Measurements from ENCODE around the gene BPIFA2.
"Not testable (repeated sequence)": the region's sequence is repeated elsewhere in the genome, so short reads cannot be mapped to it uniquely, and the experiment has no call there.

The BPIFA2 gene

GRCh38 chr20:33185031-33185590 is 17.2 kb downstream of the BPIFA2 start:
- WGBS = 100% methylated on average over 3 of the region's 40 CpGs
- not testable (repeated sequence) for H3K4me2 ChIP-seq (ENCODE audit: low read length, poor library complexity, severe bottlenecking); H3K4me1 ChIP-seq (ENCODE audit: control insufficient read depth, insufficient read depth, low read depth, low read length); H3K18ac ChIP-seq (ENCODE audit: low read depth in 1 of 2, low read length in 2 of 2); H2BK5ac ChIP-seq (ENCODE audit: low read depth, low read length, poor library complexity, severe bottlenecking); H2BK15ac ChIP-seq (ENCODE audit: low read depth, poor library complexity, severe bottlenecking); H2BK120ac ChIP-seq (ENCODE audit: low read depth, low read length); H2AFZ ChIP-seq (ENCODE audit: low read depth, low read length); H3K79me1 ChIP-seq (replicated peaks; ENCODE audit: low read length, poor library complexity, severe bottlenecking); H3K27ac ChIP-seq (ENCODE audit: low read length, poor library complexity, severe bottlenecking); H3K9me3 ChIP-seq (ENCODE audit: control insufficient read depth, low read length); H3K14ac ChIP-seq (ENCODE audit: low read length in 2 of 2); H3K23ac ChIP-seq (ENCODE audit: low read length in 2 of 2); H3K36me3 ChIP-seq (ENCODE audit: control insufficient read depth in 1 of 2, insufficient read depth in 2 of 2, low read depth in 1 of 2, low read length in 2 of 2); H3K4ac ChIP-seq (ENCODE audit: low read depth in 1 of 2, low read length in 2 of 2); H2AK5ac ChIP-seq (ENCODE audit: low read length, severe bottlenecking); H4K8ac ChIP-seq (ENCODE audit: low read length); H3K9ac ChIP-seq (ENCODE audit: low read length); DNase-seq; H4K91ac ChIP-seq (ENCODE audit: low read length); H3K4me3 ChIP-seq (ENCODE audit: insufficient read depth in 1 of 2, low read depth in 1 of 2, low read length in 2 of 2); H2BK12ac ChIP-seq (ENCODE audit: low read length in 2 of 2)
- peaks cover 0 to 22% of the 10 kb centered on the region in 2 experiments for H3K27me3 ChIP-seq (ENCODE audit: control insufficient read depth in 1 of 2, insufficient read depth in 1 of 2, low read length in 2 of 2)

GRCh38 chr20:33187491-33187890 is 19.5 kb downstream of the BPIFA2 start:
- Histone ChIP-seq H2BK5ac (ENCODE audit: low read depth, low read length, poor library complexity, severe bottlenecking) (no peak overlapping the region), H3K27ac (ENCODE audit: low read length, poor library complexity, severe bottlenecking) (no peak overlapping the region), H3K14ac (ENCODE audit: low read length in 2 of 2) (no peak overlapping the region), H3K9me3 (ENCODE audit: control insufficient read depth, low read length) (peaks cover 9% of the 10 kb centered on the region), H2BK120ac (ENCODE audit: low read depth, low read length) (no peak overlapping the region), H3K4me3 (ENCODE audit: insufficient read depth in 1 of 2, low read depth in 1 of 2, low read length in 2 of 2) (no peak overlapping the region), H3K18ac (ENCODE audit: low read depth in 1 of 2, low read length in 2 of 2) (no peak overlapping the region), H2AK5ac (ENCODE audit: low read length, severe bottlenecking) (no peak overlapping the region), H4K91ac (ENCODE audit: low read length) (no peak overlapping the region), H3K4ac (ENCODE audit: low read depth in 1 of 2, low read length in 2 of 2) (no peak overlapping the region), H3K4me1 (ENCODE audit: control insufficient read depth, insufficient read depth, low read depth, low read length) (no peaks in the 10 kb centered on the region), H2BK12ac (ENCODE audit: low read length in 2 of 2) (no peak overlapping the region), H3K27me3 (ENCODE audit: control insufficient read depth in 1 of 2, insufficient read depth in 1 of 2, low read length in 2 of 2) (peaks cover 7 to 32% of the 10 kb centered on the region in 2 experiments), H2BK15ac (ENCODE audit: low read depth, poor library complexity, severe bottlenecking) (no peak overlapping the region), H3K23ac (ENCODE audit: low read length in 2 of 2) (no peak overlapping the region), H3K36me3 (ENCODE audit: control insufficient read depth in 1 of 2, insufficient read depth in 2 of 2, low read depth in 1 of 2, low read length in 2 of 2) (no peaks in the 10 kb centered on the region), H3K9ac (ENCODE audit: low read length) (no peak overlapping the region), H3K79me1 (replicated peaks; ENCODE audit: low read length, poor library complexity, severe bottlenecking) (no peaks in the 10 kb centered on the region), H2AFZ (ENCODE audit: low read depth, low read length) (no peak overlapping the region), H3K4me2 (ENCODE audit: low read length, poor library complexity, severe bottlenecking) (no peak overlapping the region), H4K8ac (ENCODE audit: low read length) (no peak overlapping the region)
- DNase-seq = no peak
- WGBS = 61% methylated on average over 2 of the region's 4 CpGs

- Histone ChIP-seq H3K79me1 (replicated peaks; ENCODE audit: low read length, poor library complexity, severe bottlenecking) (no peaks in the 10 kb centered on the region), H2BK5ac (ENCODE audit: low read depth, low read length, poor library complexity, severe bottlenecking) (no peak overlapping the region), H3K14ac (ENCODE audit: low read length in 2 of 2) (no peak overlapping the region), H2BK12ac (ENCODE audit: low read length in 2 of 2) (no peak overlapping the region), H3K36me3 (ENCODE audit: control insufficient read depth in 1 of 2, insufficient read depth in 2 of 2, low read depth in 1 of 2, low read length in 2 of 2) (no peaks in the 10 kb centered on the region), H4K8ac (ENCODE audit: low read length) (no peak overlapping the region), H3K27me3 (ENCODE audit: control insufficient read depth in 1 of 2, insufficient read depth in 1 of 2, low read length in 2 of 2) (peaks cover 7 to 32% of the 10 kb centered on the region in 2 experiments), H3K4me3 (ENCODE audit: insufficient read depth in 1 of 2, low read depth in 1 of 2, low read length in 2 of 2) (no peak overlapping the region), H3K9me3 (ENCODE audit: control insufficient read depth, low read length) (peaks cover 3% of the 10 kb centered on the region), H3K4me2 (ENCODE audit: low read length, poor library complexity, severe bottlenecking) (no peak overlapping the region), H2AFZ (ENCODE audit: low read depth, low read length) (no peak overlapping the region), H3K4ac (ENCODE audit: low read depth in 1 of 2, low read length in 2 of 2) (no peak overlapping the region), H2BK120ac (ENCODE audit: low read depth, low read length) (no peak overlapping the region), H3K18ac (ENCODE audit: low read depth in 1 of 2, low read length in 2 of 2) (no peak overlapping the region), H3K27ac (ENCODE audit: low read length, poor library complexity, severe bottlenecking) (no peak overlapping the region), H3K9ac (ENCODE audit: low read length) (no peak overlapping the region), H2AK5ac (ENCODE audit: low read length, severe bottlenecking) (no peak overlapping the region), H3K4me1 (ENCODE audit: control insufficient read depth, insufficient read depth, low read depth, low read length) (no peaks in the 10 kb centered on the region), H3K23ac (ENCODE audit: low read length in 2 of 2) (no peak overlapping the region), H2BK15ac (ENCODE audit: low read depth, poor library complexity, severe bottlenecking) (no peak overlapping the region), H4K91ac (ENCODE audit: low read length) (no peak overlapping the region)
- DNase-seq = no peak
- WGBS = 82% methylated on average over 9 of the region's 9 CpGs
Observed at GRCh38 chr20:33188421-33188820, 20.5 kb downstream of the BPIFA2 start.

- no peak overlapping the region for H3K14ac ChIP-seq (ENCODE audit: low read length in 2 of 2)
- no peak overlapping the region for H2BK5ac ChIP-seq (ENCODE audit: low read depth, low read length, poor library complexity, severe bottlenecking)
- no peak overlapping the region for H3K23ac ChIP-seq (ENCODE audit: low read length in 2 of 2)
- no peaks in the 10 kb centered on the region for H3K9me3 ChIP-seq (ENCODE audit: control insufficient read depth, low read length)
- no peak overlapping the region for H3K18ac ChIP-seq (ENCODE audit: low read depth in 1 of 2, low read length in 2 of 2)
- no peak overlapping the region for H3K9ac ChIP-seq (ENCODE audit: low read length)
- no peaks in the 10 kb centered on the region for H3K79me1 ChIP-seq (replicated peaks; ENCODE audit: low read length, poor library complexity, severe bottlenecking)
- 35% methylated on average over 2 of the region's 3 CpGs for WGBS
- H2BK15ac ChIP-seq (ENCODE audit: low read depth, poor library complexity, severe bottlenecking) = no peak overlapping the region
- no peak overlapping the region for H3K27ac ChIP-seq (ENCODE audit: low read length, poor library complexity, severe bottlenecking)
- DNase-seq = no peak
- no peak overlapping the region for H4K91ac ChIP-seq (ENCODE audit: low read length)
- H3K4ac ChIP-seq (ENCODE audit: low read depth in 1 of 2, low read length in 2 of 2) = no peak overlapping the region
- no peak overlapping the region for H3K4me3 ChIP-seq (ENCODE audit: insufficient read depth in 1 of 2, low read depth in 1 of 2, low read length in 2 of 2)
- H3K27me3 ChIP-seq (ENCODE audit: control insufficient read depth in 1 of 2, insufficient read depth in 1 of 2, low read length in 2 of 2) = peaks cover 7 to 36% of the 10 kb centered on the region in 2 experiments
- no peaks in the 10 kb centered on the region for H3K36me3 ChIP-seq (ENCODE audit: control insufficient read depth in 1 of 2, insufficient read depth in 2 of 2, low read depth in 1 of 2, low read length in 2 of 2)
- H2AK5ac ChIP-seq (ENCODE audit: low read length, severe bottlenecking) = no peak overlapping the region
- H4K8ac ChIP-seq (ENCODE audit: low read length) = no peak overlapping the region
- no peak overlapping the region for H2BK120ac ChIP-seq (ENCODE audit: low read depth, low read length)
- no peak overlapping the region for H2BK12ac ChIP-seq (ENCODE audit: low read length in 2 of 2)
- no peak overlapping the region for H2AFZ ChIP-seq (ENCODE audit: low read depth, low read length)
- no peak overlapping the region for H3K4me2 ChIP-seq (ENCODE audit: low read length, poor library complexity, severe bottlenecking)
- no peaks in the 10 kb centered on the region for H3K4me1 ChIP-seq (ENCODE audit: control insufficient read depth, insufficient read depth, low read depth, low read length)
Observed at GRCh38 chr20:33191484-33191883, 23.5 kb downstream of the BPIFA2 start.
